K562 (cell line): ENCODE data around the gene HLA-DOA. TPM values are rescaled to one million over a fixed set of nuclear protein-coding genes. Genes with fewer than 3 reads are reported as not detected.

Experiments used
- CHD1 ChIP-seq: fragments of 200-600 bp; sonication (generic); IDR thresholded peaks from one replicate; pipeline ENCODE4 v1.6.1; 2012; ENCODE audit warnings: mild to moderate bottlenecking, moderate library complexity, low read length, inconsistent platforms
- FOXJ2 ChIP-seq: fragments of 200-800 bp; sonication (Bioruptor generic); IDR thresholded peaks from 2 replicates; pipeline ENCODE4 v1.6.1; 2016; ENCODE audit warnings: missing genetic modification characterization, missing compliant biosample characterization
- HDAC8 ChIP-seq: fragments of 450-650 bp; IDR thresholded peaks from 2 replicates; pipeline ENCODE4 v1.6.1; 2016; ENCODE audit warnings: mild to moderate bottlenecking, missing genetic modification characterization, moderate library complexity, missing compliant biosample characterization
- HIVEP1 ChIP-seq: fragments of 250-450 bp; sonication (Bioruptor Pico); IDR thresholded peaks from 2 replicates; pipeline ENCODE4 v1.4.0; 2020; ENCODE audit warnings: mild to moderate bottlenecking
- KLF1 ChIP-seq: fragments of 450-650 bp; IDR thresholded peaks from 2 replicates; pipeline ENCODE4 v1.6.1; 2016; ENCODE audit warnings: missing genetic modification characterization, missing compliant biosample characterization
- MECOM ChIP-seq: fragments of 250-450 bp; sonication (Bioruptor Pico); IDR thresholded peaks from 2 replicates; pipeline ENCODE4 v1.8.0; 2022; ENCODE audit warnings: inconsistent platforms
- MIER1 ChIP-seq: fragments of 450-650 bp; IDR thresholded peaks from 2 replicates; pipeline ENCODE4 v1.6.1; 2016; ENCODE audit warnings: antibody characterized with exemption, mild to moderate bottlenecking, low read depth
- MTF1 ChIP-seq: fragments of 250-450 bp; sonication (Bioruptor Pico); IDR thresholded peaks from 2 replicates; pipeline ENCODE4 v1.9.0; 2021; ENCODE audit warnings: moderate library complexity, mild to moderate bottlenecking, inconsistent platforms, borderline replicate concordance
- PHTF2 ChIP-seq: fragments of 250-450 bp; sonication (Bioruptor Pico); IDR thresholded peaks from 2 replicates; pipeline ENCODE4 v1.5.0; 2021; ENCODE audit warnings: mild to moderate bottlenecking
- RAD21 ChIP-seq, 2 experiments: fragments of 250-450 bp in 1 of 2; fragments of 450-650 bp in 1 of 2; sonication (Bioruptor Pico) in 1 of 2; formaldehyde crosslinking in 1 of 2; IDR thresholded peaks in 1 of 2; conservative IDR thresholded peaks in 1 of 2; 2 replicates each; pipeline versions ENCODE4 v1.4.0 to v1.8.0; 2020 to 2022; ENCODE audit warnings: mild to moderate bottlenecking in 2 of 2, moderate library complexity in 1 of 2
- TBP ChIP-seq: optimal IDR thresholded peaks from 2 replicates; pipeline ENCODE3; 2011; ENCODE audit warnings: low read depth, low read length, improper control_type of control experiment
- ZNF197 ChIP-seq: fragments of 200-800 bp; sonication (Bioruptor generic); IDR thresholded peaks from 2 replicates; pipeline ENCODE4 v1.6.1; 2016; ENCODE audit warnings: low read depth, missing genetic modification characterization, missing compliant biosample characterization
- ZNF408 ChIP-seq: fragments of 250-450 bp; sonication (Bioruptor Pico); IDR thresholded peaks from 2 replicates; pipeline ENCODE4 v1.4.0; 2020; ENCODE audit warnings: low read depth, mild to moderate bottlenecking, moderate library complexity
- ZNF57 ChIP-seq: fragments of 450-650 bp; formaldehyde crosslinking; IDR thresholded peaks from 2 replicates; pipeline ENCODE4 v1.4.0; 2020; ENCODE audit warnings: mild to moderate bottlenecking, moderate library complexity
- ZNF644 ChIP-seq: fragments of 200-800 bp; sonication (Bioruptor generic); IDR thresholded peaks from 2 replicates; pipeline ENCODE4 v1.6.1; 2016; ENCODE audit warnings: low read depth, missing genetic modification characterization, missing compliant biosample characterization
- polyA plus RNA-seq, 8 experiments: library from polyadenylated mRNA; depleted of rRNA in 4 of 8; stranded (reverse) in 5 of 8; unstranded in 3 of 8; fragments of >200 nt; fragmentation: Nextera tagmentation in 2 of 8; fragmentation: Illumina TruSeq in 1 of 8; extraction: Ambion mirVana in 2 of 8; extraction: Trizol in 1 of 8; gene quantifications; 2 replicates each; pipeline versions ENCODE4 v1.2.1 to v1.2.3, GENCODE V29; 2011 to 2014; ENCODE audit warnings: inconsistent platforms in 1 of 8, missing spikeins in 1 of 8
- total RNA-seq, 7 experiments: library from RNA; depleted of rRNA in 6 of 7; stranded (reverse); fragments of >200 nt in 6 of 7; fragmentation: Illumina TruSeq in 2 of 7; extraction: Trizol in 2 of 7; gene quantifications; 2 replicates each; pipeline versions ENCODE4 v1.2.1 to v1.2.3, GENCODE V29; 2011 to 2021; ENCODE audit warnings: low replicate concordance in 1 of 7
- TF ChIP-seq, protein P1 (sequence below): fragments of 250-450 bp; sonication (Bioruptor Pico); IDR thresholded peaks from 2 replicates; pipeline ENCODE4 v1.8.0; 2021; ENCODE audit warnings: borderline replicate concordance, mild to moderate bottlenecking, moderate library complexity; ENCODE audit not compliant: poor library complexity, severe bottlenecking
- TF ChIP-seq, protein P2 (sequence below): fragments of 450-650 bp; formaldehyde crosslinking; IDR thresholded peaks from 2 replicates; pipeline ENCODE4 v1.4.0; 2022; ENCODE audit warnings: missing genetic modification characterization

The HLA-DOA gene
- total and polyA plus RNA-seq, 9 of the 15 experiments (the other 6 are each of a cell fraction or from before 2014, with no cell fraction given) = 0.07 TPM; not detected in 8

DNA sequence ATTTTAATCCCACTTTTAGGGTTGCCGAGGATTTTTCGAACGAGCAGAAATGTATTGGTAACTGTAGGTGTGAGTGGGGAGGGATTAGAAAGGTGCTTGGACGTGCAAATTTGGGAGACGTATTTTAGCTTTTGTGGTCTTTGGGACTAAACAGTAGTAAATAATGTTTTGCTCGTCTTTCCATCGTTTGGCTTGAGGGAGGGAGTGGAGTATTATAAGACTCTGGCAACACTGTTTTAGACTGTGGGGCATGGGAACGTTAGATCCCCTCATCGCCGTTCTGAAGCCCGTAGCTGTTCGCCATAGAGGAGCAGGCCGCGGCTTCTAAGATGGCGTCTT lies 38.2 kb downstream of the HLA-DOA start (continued):
- peak; percentile 100 for TF ChIP-seq CHD1
- TF ChIP-seq, protein P1, sequence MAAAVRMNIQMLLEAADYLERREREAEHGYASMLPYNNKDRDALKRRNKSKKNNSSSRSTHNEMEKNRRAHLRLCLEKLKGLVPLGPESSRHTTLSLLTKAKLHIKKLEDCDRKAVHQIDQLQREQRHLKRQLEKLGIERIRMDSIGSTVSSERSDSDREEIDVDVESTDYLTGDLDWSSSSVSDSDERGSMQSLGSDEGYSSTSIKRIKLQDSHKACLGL (CRISPR knock-in tag) = no peak
- TF ChIP-seq KLF1 (tag) = no peak
- 0 out of 2 replicates have a peak, but pooled peaks have one; percentile 9 for TF ChIP-seq MECOM (CRISPR knock-in tag)
- 0 out of 2 replicates have a peak, but pooled peaks have one; percentile 34 for TF ChIP-seq HIVEP1
- TF ChIP-seq PHTF2 (CRISPR knock-in tag) = no peak
- peak; percentile 20; the same call in 1 of the 2 replicates for TF ChIP-seq FOXJ2
- TF ChIP-seq MIER1 = 0 out of 2 replicates have a peak, but pooled peaks have one; percentile 68
- no peak for TF ChIP-seq RAD21 (CRISPR knock-in tag; conservative IDR thresholded peaks at IDR 0.05 in 1 of 2, IDR thresholded peaks at IDR 0.05 in 1 of 2)
- peak; percentile 77; the same call in 1 of the 2 replicates for TF ChIP-seq HDAC8 (tag)
- TF ChIP-seq MTF1 (CRISPR knock-in tag) = no peak
- TF ChIP-seq TBP = no peak
- TF ChIP-seq ZNF408 = no peak
- TF ChIP-seq, protein P2, sequence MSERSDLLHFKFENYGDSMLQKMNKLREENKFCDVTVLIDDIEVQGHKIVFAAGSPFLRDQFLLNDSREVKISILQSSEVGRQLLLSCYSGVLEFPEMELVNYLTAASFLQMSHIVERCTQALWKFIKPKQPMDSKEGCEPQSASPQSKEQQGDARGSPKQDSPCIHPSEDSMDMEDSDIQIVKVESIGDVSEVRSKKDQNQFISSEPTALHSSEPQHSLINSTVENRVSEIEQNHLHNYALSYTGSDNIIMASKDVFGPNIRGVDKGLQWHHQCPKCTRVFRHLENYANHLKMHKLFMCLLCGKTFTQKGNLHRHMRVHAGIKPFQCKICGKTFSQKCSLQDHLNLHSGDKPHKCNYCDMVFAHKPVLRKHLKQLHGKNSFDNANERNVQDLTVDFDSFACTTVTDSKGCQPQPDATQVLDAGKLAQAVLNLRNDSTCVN (CRISPR knock-in tag) = no peak
- TF ChIP-seq ZNF57 (CRISPR knock-in tag) = no peak
- no peak for TF ChIP-seq ZNF197 (CRISPR knock-in tag)
- peak; percentile 86; the same call in 1 of the 2 replicates for TF ChIP-seq ZNF644 (tag)
- TF ChIP-seq, all 486 proteins: peak for 51
